ENCODE data around the gene CNTNAP2. TPM values are rescaled to one million over a fixed set of nuclear protein-coding genes. Genes with fewer than 3 reads are reported as not detected.

The CNTNAP2 gene
- total and polyA plus RNA-seq, 4 donors: 41.3 to 127 (median 67.8) TPM

DNA sequence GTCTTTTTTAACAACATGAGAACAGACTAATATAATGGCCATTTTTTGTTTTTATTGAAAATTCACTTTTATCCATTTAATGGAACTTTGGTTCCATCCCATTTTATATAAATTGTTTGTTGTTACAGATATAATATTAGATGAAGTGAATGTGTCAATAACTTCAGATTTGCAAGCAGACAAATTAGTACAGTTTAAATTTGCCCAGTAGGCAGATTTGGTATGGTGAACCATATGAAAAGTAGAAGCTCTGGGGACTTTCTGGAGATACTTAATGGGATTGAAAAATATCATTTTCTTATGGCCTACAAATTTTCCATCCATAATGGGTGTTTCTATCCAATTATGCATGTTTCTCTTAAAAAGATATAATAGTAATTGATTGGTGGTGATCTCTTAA lies 1277.7 kb downstream of the CNTNAP2 start:
- no peak overlapping the region for H3K4me3 ChIP-seq (ENCODE audit: low read depth, low read length)
- no peaks in the 10 kb centered on the region for H3K9me3 ChIP-seq (ENCODE audit: control insufficient read depth, insufficient read depth, low read length)
- H3K27ac ChIP-seq (ENCODE audit: low read depth, low read length): no peak overlapping the region
- no peaks in the 10 kb centered on the region for H3K4me1 ChIP-seq (ENCODE audit: control insufficient read depth, insufficient read depth, low read length)
- H3K27me3 ChIP-seq (ENCODE audit: control insufficient read depth, insufficient read depth, low read length): no peaks in the 10 kb centered on the region
- no peak for DNase-seq (ENCODE audit: low read depth in 4 of 6, low spot score in 6 of 6)
- no peaks in the 10 kb centered on the region for H3K36me3 ChIP-seq (ENCODE audit: control insufficient read depth, insufficient read depth, low read length)

DNA sequence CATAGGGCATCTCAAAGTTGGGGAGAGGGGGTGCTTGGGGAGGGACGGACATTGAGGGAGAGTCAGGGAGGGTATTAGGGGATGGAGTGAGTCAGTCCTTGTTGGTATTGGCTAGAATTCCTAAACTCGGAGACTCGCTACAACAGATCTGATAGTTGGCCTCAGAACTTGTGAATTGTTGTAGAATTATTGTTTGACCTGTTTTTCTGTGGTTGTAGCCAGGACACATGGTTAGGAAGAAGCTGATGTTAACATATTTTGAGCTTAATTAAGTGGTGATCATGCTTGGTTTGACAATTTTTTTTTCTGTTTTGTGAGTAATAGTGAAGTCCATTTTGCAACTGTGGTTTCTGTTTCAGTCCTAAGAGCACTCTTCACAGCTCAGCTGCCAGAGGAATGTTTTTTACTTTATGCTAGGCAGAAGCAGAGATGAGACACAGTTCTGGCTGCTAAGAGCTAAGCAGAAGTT lies 1283.7 kb downstream of the CNTNAP2 start:
- no peak for DNase-seq (ENCODE audit: low read depth in 4 of 6, low spot score in 6 of 6)

DNA sequence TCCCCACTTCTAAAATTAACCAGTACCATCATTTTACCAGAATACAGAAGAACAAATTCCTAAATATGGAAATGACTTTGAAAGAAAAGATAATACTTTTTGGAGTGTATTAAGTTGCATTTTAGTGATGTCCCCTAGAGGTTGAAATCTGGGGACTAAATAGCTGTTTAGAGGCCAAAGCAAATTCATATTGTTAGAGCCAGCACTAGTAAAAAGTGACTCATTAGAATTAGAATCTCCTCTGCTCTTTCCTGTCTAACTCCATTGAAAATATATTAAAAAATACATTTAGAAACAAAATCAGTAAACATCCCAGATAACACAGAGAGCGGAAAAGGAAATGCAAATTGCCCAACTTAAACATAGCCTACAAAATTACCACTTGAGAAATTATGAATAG lies 1284.3 kb downstream of the CNTNAP2 start:
- H3K4me1 ChIP-seq (ENCODE audit: control insufficient read depth, insufficient read depth, low read length): no peaks in the 10 kb centered on the region
- H3K27me3 ChIP-seq (ENCODE audit: control insufficient read depth, insufficient read depth, low read length): no peaks in the 10 kb centered on the region
- H3K27ac ChIP-seq (ENCODE audit: low read depth, low read length): no peak overlapping the region
- H3K9me3 ChIP-seq (ENCODE audit: control insufficient read depth, insufficient read depth, low read length): no peaks in the 10 kb centered on the region
- no CpG with 5 or more reads among the region's 1 CpG for WGBS (ENCODE audit: insufficient coverage)
- H3K4me3 ChIP-seq (ENCODE audit: low read depth, low read length): no peak overlapping the region
- H3K36me3 ChIP-seq (ENCODE audit: control insufficient read depth, insufficient read depth, low read length): no peaks in the 10 kb centered on the region
- no peak for DNase-seq (ENCODE audit: low read depth in 4 of 6, low spot score in 6 of 6)

More for the DNA sequence above, 1283.7 kb downstream of the CNTNAP2 start:
- Histone ChIP-seq H3K27ac (ENCODE audit: low read depth, low read length) (no peak overlapping the region), H3K9me3 (ENCODE audit: control insufficient read depth, insufficient read depth, low read length) (no peaks in the 10 kb centered on the region), H3K27me3 (ENCODE audit: control insufficient read depth, insufficient read depth, low read length) (no peaks in the 10 kb centered on the region), H3K4me1 (ENCODE audit: control insufficient read depth, insufficient read depth, low read length) (no peaks in the 10 kb centered on the region), H3K36me3 (ENCODE audit: control insufficient read depth, insufficient read depth, low read length) (no peaks in the 10 kb centered on the region), H3K4me3 (ENCODE audit: low read depth, low read length) (no peak overlapping the region)
- 96% methylated on average over 3 of the region's 3 CpGs for WGBS (ENCODE audit: insufficient coverage)

DNA sequence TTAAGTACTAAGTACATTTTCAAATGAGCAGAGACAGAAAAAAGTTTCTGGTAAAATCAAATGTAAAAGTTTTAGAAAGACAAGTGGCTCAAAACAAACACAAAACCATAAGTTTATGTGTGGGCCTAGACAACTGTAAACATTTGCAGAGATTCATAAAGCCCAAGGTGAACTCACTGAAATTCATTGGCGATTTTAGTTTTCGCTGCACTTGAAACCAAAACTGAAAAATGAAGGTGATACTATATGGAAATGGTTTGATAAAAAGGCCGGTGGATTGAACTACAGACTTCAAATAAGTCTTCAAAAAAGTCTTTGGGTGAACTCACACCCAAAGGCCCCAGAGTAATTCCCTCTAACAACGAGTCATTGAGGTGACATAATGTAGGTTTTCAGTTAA lies 1289.0 kb downstream of the CNTNAP2 start:
- no peaks in the 10 kb centered on the region for H3K4me1 ChIP-seq (ENCODE audit: control insufficient read depth, insufficient read depth, low read length)

DNA sequence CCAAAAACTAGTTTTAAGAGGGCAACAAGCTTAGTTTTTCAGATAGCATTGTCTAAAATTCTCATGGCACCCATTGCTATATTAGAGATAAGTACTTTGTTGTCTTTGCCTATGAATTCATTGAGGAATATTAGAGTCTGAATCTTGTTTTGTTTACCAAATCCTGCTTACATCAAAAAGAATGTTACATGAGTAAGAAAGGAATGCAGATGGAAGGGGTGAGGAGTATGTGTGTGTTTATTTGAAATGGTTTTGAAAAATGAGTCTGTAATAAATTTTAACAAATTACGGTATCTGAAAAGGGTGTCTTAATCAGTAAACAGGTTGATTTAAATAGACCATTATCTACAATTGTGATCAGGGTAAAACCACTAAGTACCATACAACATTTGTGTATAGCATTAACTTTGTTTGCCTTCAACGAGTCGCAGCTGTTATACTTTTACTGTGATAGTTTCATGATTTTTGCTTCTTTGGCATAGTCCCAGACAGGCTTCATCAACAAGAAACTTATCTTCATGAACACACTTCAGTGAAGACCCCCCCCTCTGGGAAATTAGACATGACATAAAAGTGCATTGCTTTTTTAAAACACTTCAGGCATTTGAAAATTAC lies 1290.0 kb downstream of the CNTNAP2 start:
- no CpG with 5 or more reads among the region's 3 CpGs for WGBS (ENCODE audit: insufficient coverage)
- Histone ChIP-seq H3K4me1 (ENCODE audit: control insufficient read depth, insufficient read depth, low read length) (no peaks in the 10 kb centered on the region), H3K36me3 (ENCODE audit: control insufficient read depth, insufficient read depth, low read length) (no peaks in the 10 kb centered on the region), H3K27me3 (ENCODE audit: control insufficient read depth, insufficient read depth, low read length) (no peaks in the 10 kb centered on the region), H3K27ac (ENCODE audit: low read depth, low read length) (no peak overlapping the region), H3K4me3 (ENCODE audit: low read depth, low read length) (no peak overlapping the region), H3K9me3 (ENCODE audit: control insufficient read depth, insufficient read depth, low read length) (no peaks in the 10 kb centered on the region)
- no peak for DNase-seq (ENCODE audit: low read depth in 4 of 6, low spot score in 6 of 6)

More for the DNA sequence above, 1289.0 kb downstream of the CNTNAP2 start:
- Histone ChIP-seq H3K4me3 (ENCODE audit: low read depth, low read length) (no peak overlapping the region), H3K36me3 (ENCODE audit: control insufficient read depth, insufficient read depth, low read length) (no peaks in the 10 kb centered on the region), H3K27me3 (ENCODE audit: control insufficient read depth, insufficient read depth, low read length) (no peaks in the 10 kb centered on the region), H3K9me3 (ENCODE audit: control insufficient read depth, insufficient read depth, low read length) (no peaks in the 10 kb centered on the region), H3K27ac (ENCODE audit: low read depth, low read length) (no peak overlapping the region)
- no peak for DNase-seq (ENCODE audit: low read depth in 4 of 6, low spot score in 6 of 6)
- no CpG with 5 or more reads among the region's 4 CpGs for WGBS (ENCODE audit: insufficient coverage)

DNA sequence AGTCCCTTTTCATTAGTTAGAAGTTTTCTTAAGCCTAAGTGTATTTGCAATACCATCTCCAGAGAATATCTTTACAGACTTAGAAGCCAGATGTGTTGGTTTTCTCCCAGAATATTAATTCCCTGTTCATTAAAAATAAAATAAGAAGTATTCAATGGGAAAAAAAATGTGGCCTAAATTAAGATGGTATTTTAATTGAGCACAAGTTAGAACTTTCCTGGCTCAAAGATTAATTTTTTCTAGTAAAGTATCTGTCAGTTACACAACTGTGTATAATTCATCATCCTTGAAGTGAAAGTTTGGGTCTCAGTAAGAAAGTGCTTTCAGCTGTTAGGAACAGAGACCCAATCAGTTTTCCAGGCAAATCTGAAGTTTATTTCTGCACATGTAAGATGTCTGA lies 1294.5 kb downstream of the CNTNAP2 start:
- no peaks in the 10 kb centered on the region for H3K4me1 ChIP-seq (ENCODE audit: control insufficient read depth, insufficient read depth, low read length)
- H3K27me3 ChIP-seq (ENCODE audit: control insufficient read depth, insufficient read depth, low read length): no peaks in the 10 kb centered on the region
- DNase-seq (ENCODE audit: low read depth in 4 of 6, low spot score in 6 of 6): no peak
- no peaks in the 10 kb centered on the region for H3K36me3 ChIP-seq (ENCODE audit: control insufficient read depth, insufficient read depth, low read length)
- no peak overlapping the region for H3K4me3 ChIP-seq (ENCODE audit: low read depth, low read length)
- no peak overlapping the region for H3K27ac ChIP-seq (ENCODE audit: low read depth, low read length)
- H3K9me3 ChIP-seq (ENCODE audit: control insufficient read depth, insufficient read depth, low read length): no peaks in the 10 kb centered on the region

DNA sequence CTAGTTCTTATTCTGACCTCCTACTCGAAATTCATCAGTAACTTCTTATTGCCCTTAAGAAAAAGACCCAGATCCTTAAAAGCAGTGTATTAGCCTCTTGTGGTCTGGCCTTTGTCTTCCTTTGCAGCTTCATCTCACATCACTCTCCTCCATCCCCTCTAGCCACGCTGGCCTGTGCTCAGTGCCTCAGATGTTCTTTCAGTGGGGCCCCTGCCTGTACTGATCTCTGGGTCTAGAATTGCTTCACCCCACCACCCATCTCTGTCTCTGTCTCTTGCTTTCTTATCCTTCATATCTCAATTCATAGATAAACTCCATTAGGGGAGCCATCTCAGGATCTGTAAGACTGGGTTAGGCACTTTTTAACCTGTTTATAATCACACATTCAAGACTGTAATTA lies 1295.5 kb downstream of the CNTNAP2 start:
- H3K4me1 ChIP-seq (ENCODE audit: control insufficient read depth, insufficient read depth, low read length): no peaks in the 10 kb centered on the region
- H3K27me3 ChIP-seq (ENCODE audit: control insufficient read depth, insufficient read depth, low read length): no peaks in the 10 kb centered on the region
- H3K27ac ChIP-seq (ENCODE audit: low read depth, low read length): no peak overlapping the region
- H3K4me3 ChIP-seq (ENCODE audit: low read depth, low read length): no peak overlapping the region
- H3K9me3 ChIP-seq (ENCODE audit: control insufficient read depth, insufficient read depth, low read length): no peaks in the 10 kb centered on the region
- WGBS (ENCODE audit: insufficient coverage): 56% methylated on average over 2 of the region's 2 CpGs
- H3K36me3 ChIP-seq (ENCODE audit: control insufficient read depth, insufficient read depth, low read length): no peaks in the 10 kb centered on the region
- no peak for DNase-seq (ENCODE audit: low read depth in 4 of 6, low spot score in 6 of 6)

DNA sequence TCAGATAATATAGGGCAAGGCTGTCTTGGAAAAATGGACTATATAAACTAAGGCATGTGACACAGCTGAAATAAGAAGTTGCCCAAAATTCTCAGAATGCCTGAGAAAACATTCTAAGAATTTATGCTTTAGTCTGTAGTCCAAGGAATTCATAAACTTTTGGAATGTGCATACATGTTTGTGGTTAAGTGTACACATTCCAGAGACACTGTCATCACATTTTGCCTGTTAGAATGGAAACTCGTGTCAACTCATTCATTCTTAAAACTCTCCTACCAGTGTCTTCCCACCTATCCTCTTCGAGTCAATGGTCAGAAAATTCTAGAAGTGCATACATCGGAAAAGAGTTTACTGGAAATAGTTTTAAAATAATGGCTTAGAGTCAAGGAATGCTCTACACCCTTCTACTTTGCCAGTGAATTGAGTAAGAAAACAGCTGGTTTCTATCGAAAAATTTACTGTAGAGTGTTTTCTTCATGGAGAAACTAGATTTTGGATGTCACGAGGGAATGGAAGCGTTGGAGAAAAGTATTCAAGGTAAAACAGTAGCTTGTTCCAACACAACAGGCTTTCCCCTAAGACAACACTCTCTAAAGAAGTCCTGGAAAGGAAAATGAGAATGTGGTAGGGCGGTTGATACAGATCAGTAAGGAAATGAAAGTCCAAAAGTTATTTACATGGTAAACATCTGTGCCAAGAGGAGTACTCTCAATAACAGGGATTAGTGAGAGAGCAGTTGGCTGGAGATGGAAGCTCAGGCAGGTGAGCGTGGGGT lies 1296.4 kb downstream of the CNTNAP2 start:
- H3K4me3 ChIP-seq (ENCODE audit: low read depth, low read length): no peak overlapping the region
- no peaks in the 10 kb centered on the region for H3K4me1 ChIP-seq (ENCODE audit: control insufficient read depth, insufficient read depth, low read length)
- no peak for DNase-seq (ENCODE audit: low read depth in 4 of 6, low spot score in 6 of 6)
- 100% methylated on average over 1 of the region's 8 CpGs for WGBS (ENCODE audit: insufficient coverage)
- H3K9me3 ChIP-seq (ENCODE audit: control insufficient read depth, insufficient read depth, low read length): no peaks in the 10 kb centered on the region
- no peak overlapping the region for H3K27ac ChIP-seq (ENCODE audit: low read depth, low read length)
- H3K27me3 ChIP-seq (ENCODE audit: control insufficient read depth, insufficient read depth, low read length): no peaks in the 10 kb centered on the region
- no peaks in the 10 kb centered on the region for H3K36me3 ChIP-seq (ENCODE audit: control insufficient read depth, insufficient read depth, low read length)

DNA sequence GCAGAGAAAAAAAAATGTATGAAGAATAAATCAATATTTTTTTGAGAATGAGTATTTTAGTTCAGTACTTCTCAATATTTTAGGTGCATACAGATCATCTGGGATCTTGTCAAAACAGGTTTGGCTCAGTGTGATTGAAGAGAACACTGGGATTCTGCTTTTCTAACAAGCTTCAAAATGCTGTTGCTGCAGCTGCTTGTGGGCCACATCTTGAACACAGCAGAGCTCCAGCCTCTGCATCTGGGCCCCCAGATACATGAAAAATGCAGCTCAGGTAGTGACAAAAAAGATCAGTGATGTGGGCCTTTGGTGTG lies 1296.9 kb downstream of the CNTNAP2 start:
- Histone ChIP-seq H3K4me1 (ENCODE audit: control insufficient read depth, insufficient read depth, low read length) (no peaks in the 10 kb centered on the region), H3K27ac (ENCODE audit: low read depth, low read length) (no peak overlapping the region), H3K36me3 (ENCODE audit: control insufficient read depth, insufficient read depth, low read length) (no peaks in the 10 kb centered on the region), H3K4me3 (ENCODE audit: low read depth, low read length) (no peak overlapping the region), H3K9me3 (ENCODE audit: control insufficient read depth, insufficient read depth, low read length) (no peaks in the 10 kb centered on the region), H3K27me3 (ENCODE audit: control insufficient read depth, insufficient read depth, low read length) (no peaks in the 10 kb centered on the region)
- DNase-seq (ENCODE audit: low read depth in 4 of 6, low spot score in 6 of 6): no peak

DNA sequence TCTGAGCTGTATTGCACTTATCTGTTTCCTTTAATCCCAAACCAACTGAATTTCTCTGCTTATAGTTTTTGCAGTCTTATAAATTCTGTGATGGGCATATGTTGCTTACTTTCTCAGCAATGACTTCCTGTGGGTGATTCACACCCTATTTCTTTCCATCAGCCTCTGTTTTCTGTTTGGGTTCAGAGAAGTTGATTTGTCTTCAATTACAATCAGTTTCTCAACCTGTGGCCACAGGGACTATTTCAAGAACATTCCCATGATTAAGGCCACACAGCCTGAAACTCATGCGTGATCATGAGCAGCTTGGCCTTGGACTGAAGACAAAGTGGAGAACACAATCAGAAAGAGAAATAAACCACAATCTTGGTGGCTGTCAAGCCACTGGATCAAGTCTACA lies 1299.4 kb downstream of the CNTNAP2 start:
- Histone ChIP-seq H3K27ac (ENCODE audit: low read depth, low read length) (no peak overlapping the region), H3K9me3 (ENCODE audit: control insufficient read depth, insufficient read depth, low read length) (no peaks in the 10 kb centered on the region), H3K27me3 (ENCODE audit: control insufficient read depth, insufficient read depth, low read length) (no peaks in the 10 kb centered on the region), H3K36me3 (ENCODE audit: control insufficient read depth, insufficient read depth, low read length) (no peaks in the 10 kb centered on the region), H3K4me1 (ENCODE audit: control insufficient read depth, insufficient read depth, low read length) (no peaks in the 10 kb centered on the region), H3K4me3 (ENCODE audit: low read depth, low read length) (no peak overlapping the region)
- DNase-seq (ENCODE audit: low read depth in 4 of 6, low spot score in 6 of 6): no peak
- no CpG with 5 or more reads among the region's 1 CpG for WGBS (ENCODE audit: insufficient coverage)
